NCI-H526 (cell line): ENCODE data around the gene MINDY4.
A peak's percentile ranks its signal among the peaks of the same experiment; 100 is the strongest.

Experiments used
- DNase-seq, 2 experiments: peaks; one replicate each; lab custom pipeline; 2025; lab: John Stamatoyannopoulos, UW

The MINDY4 gene

GRCh38 chr7:30916767-30917166, 145.6 kb downstream of the MINDY4 start:
- no peak for DNase-seq

GRCh38 chr7:30917216-30917893, 146.1 kb downstream of the MINDY4 start:
- no peak for DNase-seq

- DNase-seq, result no peak
Measured at GRCh38 chr7:30918676-30919075, 147.5 kb downstream of the MINDY4 start.

- peak; percentile 25 to 63 for DNase-seq
Measured at GRCh38 chr7:30920021-30920583, 148.9 kb downstream of the MINDY4 start.

- no peak for DNase-seq
Measured at GRCh38 chr7:30920584-30921539, 149.6 kb downstream of the MINDY4 start.

GRCh38 chr7:30921540-30922401, 150.6 kb downstream of the MINDY4 start:
- no peak for DNase-seq

GRCh38 chr7:30922596-30922995, 151.4 kb downstream of the MINDY4 start:
- DNase-seq, result no peak

GRCh38 chr7:30923009-30923773, 152.0 kb downstream of the MINDY4 start:
- DNase-seq, result no peak

GRCh38 chr7:30923774-30924413, 152.7 kb downstream of the MINDY4 start:
- DNase-seq, result no peak

GRCh38 chr7:30924624-30925023, 153.4 kb downstream of the MINDY4 start:
- no peak for DNase-seq

- DNase-seq, result no peak
Measured at GRCh38 chr7:30925117-30925516, 153.9 kb downstream of the MINDY4 start.

- DNase-seq, result no peak
Measured at GRCh38 chr7:30925913-30926312, 154.7 kb downstream of the MINDY4 start.

GRCh38 chr7:30926313-30926712, 155.1 kb downstream of the MINDY4 start:
- no peak for DNase-seq

- no peak for DNase-seq
Measured at GRCh38 chr7:30927040-30927439, 155.8 kb downstream of the MINDY4 start.

- DNase-seq, result no peak
Measured at GRCh38 chr7:30927559-30927958, 156.3 kb downstream of the MINDY4 start.

GRCh38 chr7:30928254-30928872, 157.1 kb downstream of the MINDY4 start:
- DNase-seq, result no peak

- DNase-seq, result no peak
Measured at GRCh38 chr7:30929686-30930085, 158.5 kb downstream of the MINDY4 start.

- no peak for DNase-seq
Measured at GRCh38 chr7:30930621-30931020, 159.4 kb downstream of the MINDY4 start.

GRCh38 chr7:30931161-30931928, 160.1 kb downstream of the MINDY4 start:
- DNase-seq, result no peak
